Tibial nerve (tissue), 3 donors: Measurements from ENCODE around the gene FHAD1.

Experiments
- POLR2A ChIP-seq, 2 donors: fragments of 450-650 bp; IDR thresholded peaks; one replicate each; pipeline ENCODE4 v1.6.1; 2017; ENCODE audit warnings: antibody characterized with exemption in 2 of 2, mild to moderate bottlenecking in 2 of 2, moderate library complexity in 2 of 2
- TF ChIP-seq, protein P1 (sequence below), 5 experiments: fragments of 200-600 bp in 3 of 5; fragments of 450-650 bp in 2 of 5; sonication (generic) in 3 of 5; IDR thresholded peaks; one replicate each; pipeline ENCODE4 v1.5.1; 2016 to 2019; ENCODE audit warnings: antibody characterized with exemption in 5 of 5, mild to moderate bottlenecking in 3 of 5, moderate library complexity in 2 of 5

- TF ChIP-seq, protein P1, sequence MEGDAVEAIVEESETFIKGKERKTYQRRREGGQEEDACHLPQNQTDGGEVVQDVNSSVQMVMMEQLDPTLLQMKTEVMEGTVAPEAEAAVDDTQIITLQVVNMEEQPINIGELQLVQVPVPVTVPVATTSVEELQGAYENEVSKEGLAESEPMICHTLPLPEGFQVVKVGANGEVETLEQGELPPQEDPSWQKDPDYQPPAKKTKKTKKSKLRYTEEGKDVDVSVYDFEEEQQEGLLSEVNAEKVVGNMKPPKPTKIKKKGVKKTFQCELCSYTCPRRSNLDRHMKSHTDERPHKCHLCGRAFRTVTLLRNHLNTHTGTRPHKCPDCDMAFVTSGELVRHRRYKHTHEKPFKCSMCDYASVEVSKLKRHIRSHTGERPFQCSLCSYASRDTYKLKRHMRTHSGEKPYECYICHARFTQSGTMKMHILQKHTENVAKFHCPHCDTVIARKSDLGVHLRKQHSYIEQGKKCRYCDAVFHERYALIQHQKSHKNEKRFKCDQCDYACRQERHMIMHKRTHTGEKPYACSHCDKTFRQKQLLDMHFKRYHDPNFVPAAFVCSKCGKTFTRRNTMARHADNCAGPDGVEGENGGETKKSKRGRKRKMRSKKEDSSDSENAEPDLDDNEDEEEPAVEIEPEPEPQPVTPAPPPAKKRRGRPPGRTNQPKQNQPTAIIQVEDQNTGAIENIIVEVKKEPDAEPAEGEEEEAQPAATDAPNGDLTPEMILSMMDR (IDR thresholded peaks at IDR 0.05): no peak
- no peak for TF ChIP-seq POLR2A (IDR thresholded peaks at IDR 0.05)
Observed at GRCh38 chr1:15418806-15419515, 171.9 kb downstream of the FHAD1 start.
